GM19463 (cell line): ENCODE data around the gene CSMD2.

Source experiments
- ATAC-seq: cut with Tn5 transposase; IDR thresholded peaks from one replicate; pipeline ENCODE4 v1.9.1; 2021; ENCODE audit warnings: mild to moderate bottlenecking, moderate library complexity; ENCODE audit not compliant: unreplicated experiment

The CSMD2 gene

DNA sequence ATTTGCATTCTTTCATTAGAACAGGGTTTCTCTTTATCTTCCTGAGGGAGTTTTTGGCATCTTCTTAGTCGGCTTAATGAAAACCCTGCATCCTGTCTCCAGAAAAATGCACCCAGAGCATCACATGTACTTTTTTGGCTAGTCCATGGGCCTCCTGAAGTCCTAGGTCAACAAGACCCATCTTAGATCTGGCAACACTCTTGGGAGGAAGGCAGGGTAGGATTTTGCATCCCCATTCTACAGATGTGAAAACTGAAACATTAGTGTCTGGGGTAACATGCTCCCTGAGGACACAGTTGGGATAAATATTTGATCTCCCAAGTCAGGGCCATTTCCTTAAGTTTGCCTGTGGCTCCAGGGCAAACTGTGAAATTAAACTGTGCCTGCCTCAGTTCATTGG is 341.2 kb downstream of the CSMD2 start:
- ATAC-seq: no peak

DNA sequence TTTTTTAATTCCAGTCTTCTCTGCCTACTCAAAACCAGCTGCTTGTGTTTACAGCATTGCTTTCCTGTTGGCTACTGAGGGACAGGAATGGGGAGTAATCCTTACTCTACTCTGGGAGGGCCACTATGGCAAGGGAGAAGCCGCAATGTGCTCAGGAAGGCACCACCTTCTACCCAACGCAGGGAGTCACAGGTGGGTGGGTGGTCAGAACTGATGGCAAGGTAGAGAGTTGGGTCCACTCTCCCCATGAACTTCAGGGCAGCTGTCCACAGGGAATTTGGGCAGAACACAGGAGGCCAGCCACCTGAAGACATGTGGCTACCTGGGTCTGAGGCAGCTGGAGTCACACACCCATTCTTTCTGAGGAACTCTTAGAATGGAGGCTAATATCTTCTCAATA is 341.6 kb downstream of the CSMD2 start:
- ATAC-seq: no peak

DNA sequence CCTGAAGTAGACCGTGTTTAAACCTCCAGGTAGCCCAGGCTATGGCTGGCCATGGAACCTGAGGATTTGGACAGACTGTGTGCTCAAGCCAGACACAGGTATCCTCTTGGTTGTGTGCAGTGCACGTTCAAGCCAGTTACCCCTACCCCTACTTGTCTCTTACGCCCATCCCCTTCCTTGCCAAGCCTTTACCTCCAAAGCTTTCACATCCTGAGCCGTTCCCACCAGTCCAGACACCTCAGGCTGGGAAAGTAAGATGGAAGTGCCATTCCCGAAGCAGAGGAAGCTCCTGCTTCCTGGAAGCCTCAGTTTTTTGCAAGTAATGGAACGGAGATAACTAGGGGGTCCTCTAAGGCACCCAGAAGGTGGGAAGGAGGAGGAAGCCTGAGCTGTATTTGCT is 342.6 kb downstream of the CSMD2 start:
- ATAC-seq: no peak

DNA sequence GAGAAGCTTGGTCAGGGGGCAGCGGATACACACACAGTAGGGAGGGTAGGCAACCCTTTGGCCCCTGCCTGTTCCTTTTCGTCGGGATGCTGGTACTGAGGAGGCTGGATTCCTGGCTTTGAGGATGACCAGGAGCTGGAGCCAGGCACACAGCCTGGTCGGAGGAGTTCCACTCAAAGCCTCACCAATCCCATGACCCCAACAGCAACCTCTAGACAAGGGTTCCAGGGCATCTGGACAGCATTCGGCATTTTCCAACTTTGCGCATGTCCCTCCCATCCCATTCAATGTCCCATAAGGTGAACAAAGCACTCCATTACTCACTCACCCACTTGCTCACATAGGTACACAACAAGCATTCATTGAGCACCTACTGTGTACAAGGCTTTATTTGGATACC is 343.7 kb downstream of the CSMD2 start:
- ATAC-seq: no peak

DNA sequence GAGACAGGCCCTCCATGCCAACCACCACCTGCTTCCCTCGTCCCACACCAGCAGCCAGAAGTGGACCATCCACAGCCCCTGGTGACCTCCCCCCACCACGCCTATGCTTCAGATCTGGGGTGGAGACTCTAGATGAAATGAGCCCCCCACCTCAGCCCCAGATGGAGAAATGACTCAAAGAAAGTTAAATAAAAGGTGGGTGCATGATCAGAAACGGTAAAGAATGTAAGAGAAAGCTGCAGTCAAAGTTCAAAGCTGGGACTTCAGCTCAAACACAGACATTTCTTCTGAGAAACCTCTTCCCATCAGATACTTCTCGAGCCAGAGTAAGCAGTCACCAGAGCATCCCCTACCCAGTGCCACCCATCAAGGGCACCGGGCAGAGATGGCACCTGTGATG is 344.2 kb downstream of the CSMD2 start:
- no peak for ATAC-seq

DNA sequence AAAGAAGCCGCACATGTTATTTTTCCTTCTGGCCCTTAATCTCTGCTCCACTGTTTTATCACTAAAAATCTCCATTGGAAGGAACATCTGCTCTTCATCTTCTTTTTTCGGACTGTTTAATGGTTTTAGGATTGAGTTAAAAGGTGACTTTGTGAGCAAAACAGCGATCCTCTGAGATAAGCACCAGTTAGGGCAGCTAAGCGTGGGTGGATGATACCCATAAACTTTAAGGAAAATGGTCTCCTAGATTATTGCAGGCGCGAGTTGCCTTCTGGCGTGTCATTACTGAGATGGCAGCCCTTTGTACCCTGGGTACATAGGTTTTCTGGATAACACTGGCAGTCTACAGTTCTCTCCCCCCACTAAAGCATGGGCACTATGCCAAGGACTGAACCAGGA is 345.1 kb downstream of the CSMD2 start:
- ATAC-seq: no peak

DNA sequence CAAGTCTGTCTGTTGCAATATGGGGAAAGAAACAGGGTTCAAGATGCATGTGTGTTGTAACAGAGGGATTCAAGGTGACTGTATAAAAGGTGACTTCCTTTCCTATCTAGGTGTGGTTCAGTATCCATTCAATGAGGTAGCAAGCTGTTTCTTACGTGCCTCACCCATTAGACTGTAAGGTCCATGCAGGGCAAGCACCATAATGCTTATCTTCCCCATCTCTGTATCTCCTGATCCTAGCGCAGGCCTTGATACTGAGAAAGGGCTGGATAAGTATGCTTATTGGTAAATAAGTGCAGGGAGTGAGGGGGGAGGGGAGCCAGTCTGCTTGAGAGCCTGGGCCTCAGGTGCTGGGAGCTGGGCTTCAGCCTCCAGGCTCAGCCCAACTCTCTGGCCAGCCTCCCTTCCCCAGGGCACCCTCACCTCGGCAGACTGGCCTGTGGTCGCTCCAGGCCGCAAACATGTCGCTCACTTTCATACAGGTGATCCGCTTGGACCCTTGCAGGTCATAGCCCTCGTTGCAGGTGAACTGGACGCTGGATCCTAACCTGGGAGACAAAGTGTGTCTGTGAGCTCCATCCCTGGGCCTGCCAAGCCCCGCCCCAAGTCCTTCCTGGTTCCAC is 345.6 kb downstream of the CSMD2 start:
- ATAC-seq: no peak

DNA sequence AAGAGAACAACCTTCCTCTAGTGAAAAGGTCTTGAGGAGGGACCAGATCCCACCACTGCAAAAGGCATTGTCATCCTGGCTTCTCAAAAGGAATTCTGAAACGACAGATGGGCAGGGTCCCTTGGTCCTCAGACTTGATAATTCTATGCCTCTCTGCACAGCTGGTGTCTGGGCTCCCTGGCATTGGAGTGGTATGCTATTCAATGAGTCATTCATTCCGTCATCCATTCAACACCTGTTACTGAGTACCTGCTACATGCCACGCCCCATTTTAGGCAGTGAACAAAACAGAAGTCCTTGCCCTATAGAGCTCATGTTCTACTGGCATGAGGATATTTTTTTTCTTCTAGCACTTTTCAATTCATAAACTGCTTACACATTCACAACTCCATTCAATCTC is 347.0 kb downstream of the CSMD2 start:
- ATAC-seq: no peak

DNA sequence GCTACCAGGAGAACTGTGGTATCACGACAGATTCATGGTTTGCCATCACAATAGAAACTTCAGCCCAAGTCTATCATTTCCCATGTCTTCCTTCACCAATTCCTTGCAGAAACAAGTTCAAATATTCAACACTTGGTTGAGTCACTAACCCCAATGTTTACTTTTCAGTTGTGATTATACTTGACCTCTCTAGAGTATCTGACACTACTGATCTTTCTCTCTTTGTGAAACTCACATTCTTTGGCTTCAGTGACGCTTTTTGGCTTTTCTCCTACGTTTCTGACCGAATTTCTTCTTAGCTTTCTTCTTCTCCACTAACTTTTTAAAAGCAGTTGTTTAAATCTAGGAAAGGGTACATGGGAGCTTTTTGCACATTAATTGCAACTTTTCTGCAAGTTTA is 350.0 kb downstream of the CSMD2 start:
- no peak for ATAC-seq

DNA sequence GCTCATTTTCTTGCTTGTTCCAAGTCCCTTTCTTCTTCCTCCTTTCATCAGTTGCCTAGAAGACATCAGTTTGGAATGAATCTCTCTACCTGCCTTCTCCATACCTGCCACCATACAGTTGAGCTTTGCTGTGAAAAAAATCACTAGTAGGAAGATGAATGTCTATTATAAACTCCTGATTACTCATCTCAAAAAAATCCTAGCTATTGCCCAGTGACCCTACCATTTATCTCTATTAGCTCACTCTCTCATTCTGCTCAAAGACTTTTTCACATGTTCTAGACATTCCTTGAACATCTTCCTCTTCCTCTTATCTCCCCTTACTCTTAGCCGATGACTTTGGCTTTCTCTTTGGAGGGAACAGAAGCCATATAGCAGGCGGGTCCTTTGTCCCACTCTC is 350.9 kb downstream of the CSMD2 start:
- ATAC-seq: no peak

DNA sequence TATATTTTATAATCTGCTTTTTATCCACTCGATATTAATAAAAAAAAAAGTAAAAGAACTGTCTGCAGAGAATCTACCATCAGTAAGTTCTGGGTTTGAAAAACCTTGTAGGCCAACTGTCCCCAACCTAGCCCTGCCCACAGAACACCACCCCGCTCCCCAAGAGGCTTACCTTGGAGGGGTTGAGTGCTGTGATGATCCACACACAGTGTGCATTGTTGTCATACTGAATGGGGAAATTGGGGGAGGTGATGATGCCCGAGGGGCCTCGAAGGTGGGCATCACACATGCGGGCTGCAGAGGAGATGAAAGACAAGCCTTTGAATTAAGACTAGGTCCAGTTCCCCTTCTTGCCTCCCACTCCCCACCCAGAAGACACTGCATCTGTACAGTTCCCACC is 354.5 kb downstream of the CSMD2 start:
- no peak for ATAC-seq

DNA sequence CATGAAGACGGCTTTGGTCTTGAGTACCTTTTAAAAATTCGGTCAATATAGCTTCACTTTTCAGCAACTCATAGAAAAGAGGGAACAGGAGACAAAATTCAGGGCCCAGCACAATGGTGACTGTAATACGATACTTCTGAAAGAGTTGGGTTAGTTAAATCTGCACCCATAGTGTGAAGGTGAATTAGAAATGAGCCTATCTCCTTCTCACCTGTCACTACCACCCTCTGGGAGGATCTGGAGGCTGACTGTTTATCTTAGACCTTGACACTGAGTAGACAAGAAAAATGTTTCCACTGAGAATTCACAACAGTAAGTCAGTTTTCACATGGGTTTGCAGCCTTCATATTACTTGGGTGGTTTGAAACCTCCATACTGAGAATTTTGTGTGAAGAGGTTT is 359.0 kb downstream of the CSMD2 start:
- ATAC-seq: no peak

DNA sequence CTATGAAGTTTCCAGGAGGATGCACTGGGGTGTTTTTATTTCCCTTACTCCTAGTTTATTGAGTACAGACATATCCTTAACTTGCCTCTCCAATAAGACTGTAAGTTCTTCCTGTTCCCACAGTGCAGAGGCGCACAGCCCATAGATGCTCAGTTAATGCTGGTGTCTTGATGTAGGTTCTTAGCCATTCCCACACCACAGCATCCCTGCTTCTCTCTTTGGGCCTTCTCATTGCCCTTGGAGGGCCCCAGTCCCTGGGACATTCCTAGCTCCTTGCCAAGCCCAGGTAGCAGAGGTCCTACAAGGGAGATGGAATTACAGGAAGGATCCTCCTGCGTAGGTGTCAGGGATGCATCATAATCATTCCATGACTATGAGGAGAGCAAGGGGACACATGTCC is 362.8 kb downstream of the CSMD2 start:
- ATAC-seq: no peak

DNA sequence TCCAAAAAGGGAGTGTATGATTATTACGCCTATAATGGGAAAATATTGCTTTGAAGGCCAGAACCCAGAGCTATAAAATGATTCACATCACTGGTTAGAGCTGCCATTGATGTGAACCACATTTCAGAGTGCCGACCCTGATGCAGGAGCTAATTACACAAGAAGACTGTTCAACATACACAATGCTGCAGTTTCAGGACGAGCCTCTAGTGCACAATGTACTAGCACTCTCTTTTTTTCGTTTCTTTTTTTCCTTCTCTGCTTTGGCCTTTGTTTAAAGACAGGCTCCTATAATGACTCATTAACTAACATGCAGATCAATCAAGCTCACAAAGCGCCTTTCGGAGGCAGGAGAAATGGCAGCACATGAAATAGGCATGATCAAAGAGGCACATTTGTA is 367.2 kb downstream of the CSMD2 start:
- ATAC-seq: no peak

DNA sequence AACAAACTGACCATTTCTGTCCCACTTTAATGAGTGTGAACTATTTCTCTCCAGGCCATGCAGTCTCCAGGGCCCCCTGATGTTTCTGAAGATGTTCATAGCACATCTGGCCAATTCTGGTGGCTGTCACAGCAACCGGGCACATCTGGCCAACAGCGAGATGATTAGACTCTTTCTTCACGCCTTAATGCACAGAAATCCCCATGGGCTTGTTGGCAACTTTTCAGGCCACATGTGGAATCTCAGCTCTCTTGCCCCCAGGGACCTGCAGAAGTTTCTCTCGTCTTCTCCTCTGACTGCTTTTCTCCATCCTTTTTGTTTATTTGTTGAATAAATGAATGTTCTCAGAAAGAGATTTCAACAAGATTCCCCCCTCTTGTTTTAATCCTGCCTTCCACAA is 372.4 kb downstream of the CSMD2 start:
- no peak for ATAC-seq

DNA sequence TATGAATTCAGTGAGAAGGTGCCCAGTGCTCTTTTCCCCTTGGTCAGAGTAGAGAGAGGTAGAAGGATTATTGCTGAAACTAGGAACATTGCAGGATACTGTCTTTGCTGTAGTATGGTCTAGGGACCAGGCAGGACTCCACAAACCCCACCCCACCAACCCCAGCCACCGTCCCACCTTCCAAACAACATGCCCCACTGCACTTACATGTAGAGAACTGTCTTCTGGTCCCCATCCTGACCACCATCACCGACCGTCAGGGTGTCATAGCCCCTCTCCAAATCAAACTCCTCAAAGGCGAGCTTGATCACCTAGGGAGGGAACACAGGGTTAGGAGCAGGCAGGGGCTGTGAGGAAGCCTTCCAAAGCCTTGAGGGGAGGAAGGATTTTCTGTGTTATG is 372.8 kb downstream of the CSMD2 start:
- ATAC-seq: no peak

DNA sequence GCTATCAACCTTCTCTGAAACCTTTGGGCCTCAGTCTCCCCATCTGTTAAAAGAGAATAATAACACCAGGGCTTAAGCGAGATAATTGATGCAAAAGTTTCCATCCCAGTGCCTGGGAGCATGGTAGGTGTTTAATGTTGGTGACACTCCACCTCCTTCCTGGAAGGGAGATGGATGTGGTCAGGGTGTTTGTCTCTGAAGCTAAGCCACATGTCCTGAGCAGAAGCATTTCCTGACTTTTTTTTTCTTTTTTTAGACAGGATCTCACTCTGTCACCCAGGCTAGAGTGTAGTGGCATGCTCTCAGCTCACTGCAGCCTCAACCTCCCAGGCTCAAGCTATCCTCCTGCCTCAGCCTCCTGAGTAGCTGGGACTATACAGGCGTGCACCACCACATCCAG is 373.8 kb downstream of the CSMD2 start:
- no peak for ATAC-seq

DNA sequence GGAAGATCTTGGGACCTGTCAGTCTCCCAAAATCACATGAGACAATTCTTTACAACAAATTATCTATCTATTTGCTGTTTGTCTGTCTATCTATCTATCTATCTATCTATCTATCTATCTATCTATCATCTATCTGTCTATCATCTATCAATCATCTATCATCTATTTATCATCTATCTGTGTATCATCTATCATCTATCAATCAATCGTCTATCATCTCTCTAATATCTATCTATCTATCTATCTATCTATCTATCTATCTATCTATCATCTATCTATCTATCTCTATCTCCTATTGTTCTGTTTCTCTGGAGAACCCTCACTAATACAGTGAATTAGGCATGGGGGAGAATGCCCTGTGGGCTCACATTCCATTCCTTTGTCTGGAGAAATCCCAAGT is 374.5 kb downstream of the CSMD2 start:
- no peak for ATAC-seq

DNA sequence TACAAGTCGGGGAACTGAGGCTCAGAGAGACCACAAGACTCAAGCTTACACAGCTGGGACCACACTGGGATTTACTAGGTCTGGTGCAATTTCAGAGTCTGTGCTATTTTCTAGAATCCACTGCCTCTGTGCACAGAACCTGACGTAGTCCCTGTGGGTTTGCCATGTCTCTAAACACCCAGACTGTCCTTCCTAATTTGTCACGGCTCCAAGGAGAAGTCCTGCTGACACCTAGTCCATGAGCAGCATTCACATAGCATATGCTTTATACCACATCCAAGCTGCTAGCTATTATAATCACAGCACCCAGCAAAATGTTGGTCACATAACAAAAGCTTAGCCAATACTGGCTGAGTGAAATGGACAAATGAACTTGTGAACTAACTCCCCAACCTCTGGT is 380.2 kb downstream of the CSMD2 start:
- ATAC-seq: no peak

DNA sequence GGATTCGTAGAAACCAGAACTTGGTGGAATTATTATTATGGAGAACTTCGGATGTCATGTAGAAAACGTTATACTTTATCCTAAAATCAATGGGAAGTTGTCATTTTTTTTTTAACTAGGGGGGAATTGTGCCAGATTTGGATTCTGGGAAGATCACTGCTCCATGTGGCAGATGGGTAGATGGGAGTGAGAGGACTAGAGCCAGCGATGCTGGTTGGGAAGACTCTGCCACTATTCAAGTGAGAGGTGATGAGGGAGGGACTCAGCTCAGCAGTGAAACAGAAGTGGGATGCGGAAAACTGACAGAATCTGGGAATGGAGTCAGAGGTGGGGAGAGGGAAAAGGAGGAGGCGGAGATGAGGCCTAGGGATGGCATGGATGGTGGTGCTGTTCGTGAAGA is 382.3 kb downstream of the CSMD2 start:
- no peak for ATAC-seq

DNA sequence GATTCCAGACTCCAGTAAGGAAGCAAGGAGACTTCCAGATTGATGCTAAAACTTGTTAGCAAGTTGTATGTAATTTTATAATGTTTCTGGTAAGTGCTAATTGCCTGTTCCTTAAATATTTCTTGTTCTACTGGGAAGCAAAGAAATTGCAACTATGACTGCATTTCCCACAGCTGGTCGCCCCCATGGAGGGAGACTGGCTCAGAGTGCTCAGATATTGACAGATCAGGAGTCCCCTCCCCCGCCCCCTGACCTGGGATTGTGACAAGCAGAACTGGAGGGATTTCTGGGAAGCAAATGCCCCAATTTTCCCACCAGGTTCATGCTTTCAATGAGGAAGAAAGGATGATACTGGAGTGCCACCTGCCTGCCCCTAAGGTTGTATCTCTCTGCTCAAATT is 383.4 kb downstream of the CSMD2 start:
- no peak for ATAC-seq

DNA sequence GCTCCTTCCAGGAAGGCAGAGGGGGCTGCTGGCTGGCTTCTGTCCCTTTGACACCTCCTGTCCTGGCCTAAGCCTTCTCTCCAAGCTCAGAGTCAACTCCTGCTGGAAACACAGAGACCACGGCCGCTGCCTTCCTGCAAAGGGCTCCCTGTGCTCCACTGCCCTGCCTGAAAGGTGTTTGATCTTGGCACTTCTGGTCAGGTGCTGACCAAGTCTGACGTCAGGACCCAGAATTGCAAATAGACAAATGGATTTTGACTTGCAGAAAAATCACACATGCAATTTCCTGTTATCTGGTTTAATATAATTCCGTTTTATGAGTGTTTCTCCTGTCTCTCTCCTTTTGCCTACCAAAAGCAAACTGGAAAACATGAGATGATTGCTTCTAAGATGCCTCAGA is 387.7 kb downstream of the CSMD2 start:
- ATAC-seq: no peak

DNA sequence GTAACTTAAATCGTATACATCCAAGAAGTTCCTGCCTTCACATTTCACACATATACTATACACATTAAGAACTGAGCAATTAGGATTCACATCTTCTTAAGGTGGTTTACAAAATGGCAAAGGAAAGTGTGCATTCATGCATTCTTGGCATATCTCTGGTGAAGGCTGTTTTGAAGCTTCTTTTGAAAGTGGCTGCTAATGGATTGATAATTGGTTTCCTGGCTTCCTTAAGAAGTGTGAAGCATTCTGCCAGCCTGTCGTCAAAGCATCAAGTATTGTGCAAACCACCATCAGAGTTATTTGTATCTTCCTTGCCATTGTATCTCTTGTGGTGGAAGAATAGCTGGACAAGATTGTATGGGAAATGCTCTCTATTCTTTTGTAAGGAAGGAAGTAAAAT is 396.2 kb downstream of the CSMD2 start:
- no peak for ATAC-seq

DNA sequence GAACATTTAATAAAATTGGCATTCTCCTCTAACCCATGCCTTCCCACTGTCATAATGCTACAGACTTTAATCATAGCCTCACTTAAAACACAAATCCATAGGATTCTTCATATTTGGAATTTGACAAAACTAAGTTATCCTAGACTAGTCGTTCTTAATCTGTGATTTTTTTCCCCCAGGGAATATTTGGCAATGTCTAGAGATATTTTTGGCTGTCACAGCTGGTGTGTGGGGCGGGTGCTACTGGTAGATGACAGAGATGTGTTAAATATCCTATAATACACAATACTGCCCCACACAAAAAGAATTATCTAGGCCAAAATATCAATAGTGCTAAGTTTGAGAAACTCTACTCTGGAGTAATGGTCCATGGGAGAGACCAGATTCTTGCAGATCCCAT is 396.9 kb downstream of the CSMD2 start:
- no peak for ATAC-seq
